Vagina (tissue), 2 donors: ENCODE results near the gene CCDC197. TPM values are rescaled to one million over a fixed set of nuclear protein-coding genes. Genes with fewer than 3 reads are reported as not detected.
A peak's percentile ranks its signal among the peaks of the same experiment; 100 is the strongest.

Source experiments
- DNase-seq, 2 donors: peaks; one replicate each; pipeline ENCODE4 v3.0.0-alpha.2; 2017; ENCODE audit errors: extremely low spot score in 2 of 2
- H3K27ac ChIP-seq: fragments of 200-600 bp; sonication (generic); one replicate; pipeline ENCODE4 v1.5.1; 2019
- H3K27me3 ChIP-seq: fragments of 200-600 bp; sonication (generic); one replicate; pipeline ENCODE4 v1.5.1; 2019
- H3K36me3 ChIP-seq, 2 donors: fragments of 200-600 bp; sonication (generic); one replicate each; pipeline ENCODE4 v1.5.1; 2017 to 2019
- H3K4me1 ChIP-seq: fragments of 200-600 bp; sonication (generic); one replicate; pipeline ENCODE4 v1.5.1; 2019
- H3K4me3 ChIP-seq, 2 donors: fragments of 200-600 bp; sonication (generic); 1 replicate in 1 of 2; 2 replicates in 1 of 2; pipeline ENCODE4 v1.5.1; 2016 to 2019
- H3K9me3 ChIP-seq: fragments of 200-600 bp; sonication (generic); one replicate; pipeline ENCODE4 v1.5.1; 2019
- POLR2A ChIP-seq, 2 donors: fragments of 450-650 bp; IDR thresholded peaks; one replicate each; pipeline ENCODE4 v1.6.1; 2017; ENCODE audit warnings: antibody characterized with exemption in 2 of 2, mild to moderate bottlenecking in 2 of 2, moderate library complexity in 2 of 2
- POLR2AphosphoS5 ChIP-seq, 2 donors: sonication (generic); formaldehyde crosslinking; IDR thresholded peaks; one replicate each; pipeline ENCODE4 v1.9.0; 2017; ENCODE audit warnings: antibody characterized with exemption in 2 of 2, mild to moderate bottlenecking in 2 of 2, low read depth in 1 of 2; ENCODE audit not compliant: insufficient read depth in 1 of 2
- intact Hi-C: fragments of 100-400 bp; cut with DNase I; formaldehyde crosslinking; loops from one replicate; pipeline ENCODE4 v1.15.1; 2023
- total RNA-seq: library from RNA; depleted of rRNA; stranded (reverse); fragments of >200 nt; gene quantifications from one replicate; pipeline ENCODE4 v1.2.3, GENCODE V29; 2016
- TF ChIP-seq, protein P1 (sequence below), 3 experiments: fragments of 450-650 bp in 2 of 3; fragments of 200-600 bp in 1 of 3; sonication (generic) in 1 of 3; IDR thresholded peaks; one replicate each; pipeline ENCODE4 v1.5.1; 2017 to 2019; ENCODE audit warnings: antibody characterized with exemption in 3 of 3, mild to moderate bottlenecking in 2 of 3, moderate library complexity in 2 of 3

The CCDC197 gene
- total RNA-seq, 1 donor from 2014 or later: not detected

DNA sequence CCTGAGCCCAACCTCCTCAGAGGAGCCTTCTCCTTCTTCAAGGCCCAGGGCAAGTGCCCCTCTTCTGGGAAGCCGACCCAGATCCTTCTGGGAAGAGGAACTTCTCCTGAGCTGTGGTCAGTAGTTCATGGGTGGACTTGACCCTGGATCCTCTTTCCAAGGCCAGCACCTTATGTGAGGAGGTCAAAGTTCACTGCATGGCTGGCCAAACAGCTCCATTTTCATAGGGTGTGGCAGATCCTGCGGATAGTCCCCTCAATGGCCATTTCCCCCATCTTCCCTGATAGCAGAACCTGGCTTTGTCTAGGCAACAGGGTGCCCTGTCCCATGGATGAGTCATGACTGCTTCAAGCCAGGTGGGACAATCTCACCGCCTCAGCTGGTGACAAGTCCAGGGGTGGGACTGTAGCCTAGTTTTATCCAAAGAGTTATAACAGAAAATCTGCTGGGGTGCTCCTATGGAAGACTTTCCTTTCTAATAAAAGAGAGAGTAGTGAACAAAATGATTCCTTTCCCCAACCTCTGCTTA is 31.1 kb upstream of the CCDC197 start:
- DNase-seq: no peak
- intact Hi-C loops: no loop called here
- Histone ChIP-seq H3K4me3 (no peak overlapping the region), H3K36me3 (no peaks in the 10 kb centered on the region), H3K27ac (peak overlapping the region; percentile 50), H3K9me3 (no peaks in the 10 kb centered on the region), H3K4me1 (peaks cover 33% of the 10 kb centered on the region), H3K27me3 (no peaks in the 10 kb centered on the region)
- TF ChIP-seq POLR2A (IDR thresholded peaks at IDR 0.05) (no peak), POLR2AphosphoS5 (IDR thresholded peaks at IDR 0.05; ENCODE audit: insufficient read depth in 1 of 2, low read depth in 1 of 2) (no peak)
- TF ChIP-seq, protein P1, sequence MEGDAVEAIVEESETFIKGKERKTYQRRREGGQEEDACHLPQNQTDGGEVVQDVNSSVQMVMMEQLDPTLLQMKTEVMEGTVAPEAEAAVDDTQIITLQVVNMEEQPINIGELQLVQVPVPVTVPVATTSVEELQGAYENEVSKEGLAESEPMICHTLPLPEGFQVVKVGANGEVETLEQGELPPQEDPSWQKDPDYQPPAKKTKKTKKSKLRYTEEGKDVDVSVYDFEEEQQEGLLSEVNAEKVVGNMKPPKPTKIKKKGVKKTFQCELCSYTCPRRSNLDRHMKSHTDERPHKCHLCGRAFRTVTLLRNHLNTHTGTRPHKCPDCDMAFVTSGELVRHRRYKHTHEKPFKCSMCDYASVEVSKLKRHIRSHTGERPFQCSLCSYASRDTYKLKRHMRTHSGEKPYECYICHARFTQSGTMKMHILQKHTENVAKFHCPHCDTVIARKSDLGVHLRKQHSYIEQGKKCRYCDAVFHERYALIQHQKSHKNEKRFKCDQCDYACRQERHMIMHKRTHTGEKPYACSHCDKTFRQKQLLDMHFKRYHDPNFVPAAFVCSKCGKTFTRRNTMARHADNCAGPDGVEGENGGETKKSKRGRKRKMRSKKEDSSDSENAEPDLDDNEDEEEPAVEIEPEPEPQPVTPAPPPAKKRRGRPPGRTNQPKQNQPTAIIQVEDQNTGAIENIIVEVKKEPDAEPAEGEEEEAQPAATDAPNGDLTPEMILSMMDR (IDR thresholded peaks at IDR 0.05): no peak

DNA sequence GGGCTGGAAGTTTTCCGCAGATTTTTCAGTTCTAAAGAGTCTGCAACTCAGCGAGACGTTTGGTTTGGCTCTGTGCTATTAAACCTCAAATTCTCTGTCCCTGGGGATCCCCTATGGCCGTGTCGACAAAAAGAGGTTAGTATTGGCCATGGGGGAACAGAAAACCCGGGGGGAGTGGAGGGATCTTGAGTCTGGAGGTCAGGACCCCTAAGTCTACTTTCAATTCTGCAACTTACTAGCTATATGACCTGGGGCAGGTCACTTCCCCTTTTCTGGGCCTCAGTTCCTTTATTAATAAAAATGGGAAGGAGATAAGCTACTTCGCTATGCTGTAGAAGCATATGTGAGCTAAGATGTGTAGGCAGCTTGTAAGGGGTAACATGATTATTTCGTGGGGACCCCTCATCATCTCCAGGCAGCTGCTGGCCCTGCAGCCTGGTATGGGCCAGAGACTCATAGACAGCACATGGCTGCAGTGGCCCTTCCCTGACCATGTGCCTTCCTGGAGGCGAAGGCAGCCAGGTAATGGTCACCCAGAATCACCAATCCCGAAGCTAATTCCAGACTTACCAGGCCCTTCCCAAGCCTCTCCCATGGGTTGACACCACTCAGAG is 29.4 kb upstream of the CCDC197 start:
- H3K4me1 ChIP-seq: peaks cover 36% of the 10 kb centered on the region
- intact Hi-C loops: no loop called here

DNA sequence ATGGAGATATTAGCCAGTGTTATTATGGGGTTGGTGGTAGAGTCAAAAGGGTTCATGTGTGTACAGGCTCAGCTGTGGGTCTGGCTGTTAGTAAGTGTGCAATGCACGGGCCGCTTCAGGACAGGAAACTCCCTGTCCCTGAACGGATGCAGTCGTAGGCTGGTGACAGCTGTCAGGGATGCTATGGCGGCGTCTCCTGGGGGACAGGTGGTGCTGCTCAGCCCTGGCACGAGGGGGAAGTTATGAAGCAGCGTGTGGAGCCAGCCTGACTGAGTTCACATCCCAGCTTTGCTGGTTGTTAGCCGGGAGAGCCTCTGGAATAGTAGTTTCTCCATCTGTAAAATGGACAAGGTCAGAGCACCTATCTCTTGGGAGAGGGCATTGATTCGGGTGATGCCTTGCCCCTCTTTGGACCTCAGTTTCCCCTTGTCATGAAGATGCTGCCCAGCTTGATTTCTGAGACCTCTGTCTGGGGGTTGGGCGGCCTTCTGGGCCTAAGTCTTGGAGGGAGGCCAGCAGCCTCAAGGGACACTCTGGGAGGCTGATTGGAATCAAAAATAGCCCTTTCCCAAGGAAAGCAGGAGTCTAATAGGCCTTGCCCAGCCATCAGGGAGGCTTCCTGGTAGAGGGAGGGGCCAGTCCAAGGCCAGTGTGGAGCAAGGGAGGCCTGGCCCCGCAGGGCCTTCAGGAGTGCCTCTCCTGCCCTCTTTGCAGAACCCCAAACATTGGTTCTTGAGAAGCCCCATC is 27.8 kb upstream of the CCDC197 start:
- Histone ChIP-seq H3K4me3 (no peak overlapping the region), H3K27me3 (no peaks in the 10 kb centered on the region), H3K4me1 (peaks cover 36% of the 10 kb centered on the region), H3K9me3 (no peaks in the 10 kb centered on the region), H3K27ac (peak overlapping the region; percentile 5), H3K36me3 (no peaks in the 10 kb centered on the region)
- no peak for TF ChIP-seq POLR2A (IDR thresholded peaks at IDR 0.05)
- no peak for TF ChIP-seq POLR2AphosphoS5 (IDR thresholded peaks at IDR 0.05; ENCODE audit: insufficient read depth in 1 of 2, low read depth in 1 of 2)
- TF ChIP-seq, protein P1 (IDR thresholded peaks at IDR 0.05): no peak
- intact Hi-C loops: no loop called here
- no peak for DNase-seq

More for the DNA sequence above, 29.4 kb upstream of the CCDC197 start:
- no peaks in the 10 kb centered on the region for H3K9me3 ChIP-seq
- no peaks in the 10 kb centered on the region for H3K27me3 ChIP-seq
- H3K4me3 ChIP-seq: no peak overlapping the region
- DNase-seq: no peak
- TF ChIP-seq POLR2AphosphoS5 (IDR thresholded peaks at IDR 0.05; ENCODE audit: insufficient read depth in 1 of 2, low read depth in 1 of 2): no peak
- no peak for TF ChIP-seq POLR2A (IDR thresholded peaks at IDR 0.05)
- no peaks in the 10 kb centered on the region for H3K36me3 ChIP-seq
- no peak overlapping the region for H3K27ac ChIP-seq

DNA sequence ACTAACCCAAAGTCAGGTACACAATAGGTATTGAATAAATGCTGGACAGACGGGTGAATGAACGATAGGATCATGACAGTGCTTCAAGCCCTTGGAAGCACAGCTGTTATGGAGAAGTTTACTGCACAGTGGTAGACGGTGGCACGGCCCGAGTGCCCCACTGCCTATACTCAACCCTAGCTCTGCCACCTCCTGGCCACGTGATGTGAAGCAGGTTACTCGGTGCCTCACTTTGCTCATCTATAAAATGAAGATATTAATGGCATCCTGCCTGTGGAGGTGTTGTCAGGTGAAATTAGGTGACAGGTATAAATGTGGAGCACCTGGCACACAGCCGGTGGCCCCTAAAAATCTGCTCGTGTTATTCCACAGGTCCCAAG is 26.5 kb upstream of the CCDC197 start:
- Histone ChIP-seq H3K27ac (peak overlapping the region; percentile 5), H3K9me3 (no peaks in the 10 kb centered on the region), H3K4me1 (peaks cover 36% of the 10 kb centered on the region), H3K4me3 (peak overlapping the region; percentile 3 to 30), H3K27me3 (no peaks in the 10 kb centered on the region), H3K36me3 (no peaks in the 10 kb centered on the region)
- no peak for TF ChIP-seq POLR2AphosphoS5 (IDR thresholded peaks at IDR 0.05; ENCODE audit: insufficient read depth in 1 of 2, low read depth in 1 of 2)
- TF ChIP-seq, protein P1 (IDR thresholded peaks at IDR 0.05): peak in 1 of 3 experiments; percentile 24
- no peak for DNase-seq
- intact Hi-C loops: no loop called here

DNA sequence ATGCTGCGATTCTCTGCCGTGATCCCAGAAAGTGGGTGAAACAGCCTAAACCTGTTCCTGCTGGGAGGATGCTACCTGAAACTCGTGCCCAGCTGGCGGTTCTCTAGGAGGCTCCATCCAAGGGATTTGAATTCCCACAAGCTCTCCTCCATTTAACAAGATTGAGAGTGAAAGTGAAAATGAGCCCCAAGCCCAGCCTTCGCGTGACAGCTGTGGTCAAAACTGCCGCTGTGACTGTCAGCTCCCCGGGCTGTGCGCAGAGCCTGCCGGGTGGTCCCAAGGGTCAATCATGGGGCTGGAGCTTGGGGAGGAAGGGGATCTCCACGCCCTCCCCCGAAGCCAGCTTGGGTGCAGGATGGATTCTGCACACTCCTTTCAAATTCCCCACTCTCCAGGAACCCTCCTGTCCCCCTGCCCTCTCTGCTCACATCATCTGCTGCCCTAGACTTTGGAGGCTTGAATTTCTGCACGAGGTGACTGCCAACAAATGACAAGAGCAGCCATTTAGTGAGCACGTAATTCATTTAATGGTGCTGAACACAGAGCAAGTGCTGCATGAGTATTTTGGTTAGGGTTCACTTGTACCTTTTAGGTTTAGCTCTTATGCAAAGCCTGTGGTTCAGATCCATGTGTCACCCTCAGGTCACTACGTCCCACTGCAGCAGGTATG is 26.0 kb upstream of the CCDC197 start:
- no peaks in the 10 kb centered on the region for H3K36me3 ChIP-seq
- H3K9me3 ChIP-seq: no peaks in the 10 kb centered on the region
- peaks cover 31% of the 10 kb centered on the region for H3K4me1 ChIP-seq
- no peak for DNase-seq
- intact Hi-C loops: no loop called here
- TF ChIP-seq, protein P1 (IDR thresholded peaks at IDR 0.05): no peak
- TF ChIP-seq POLR2A (IDR thresholded peaks at IDR 0.05): no peak
- no peak for TF ChIP-seq POLR2AphosphoS5 (IDR thresholded peaks at IDR 0.05; ENCODE audit: insufficient read depth in 1 of 2, low read depth in 1 of 2)
- H3K27ac ChIP-seq: peak overlapping the region; percentile 5
- peak overlapping the region; percentile 3 to 30 for H3K4me3 ChIP-seq
- no peaks in the 10 kb centered on the region for H3K27me3 ChIP-seq
